Thyroid gland (tissue), 4 donors: ENCODE measurements around the gene ZDHHC17. TPM values are rescaled to one million over a fixed set of nuclear protein-coding genes. Genes with fewer than 3 reads are reported as not detected.

Experiments used
- DNase-seq, 2 donors: peaks; one replicate each; pipeline ENCODE4 v3.0.0-alpha.2; 2019
- H3K27ac ChIP-seq, 3 donors: fragments of 200-600 bp; sonication (generic); 1 replicate in 2 of 3; 2 replicates in 1 of 3; pipeline ENCODE4 v1.5.1; 2016 to 2019; ENCODE audit warnings: mild to moderate bottlenecking in 1 of 3, moderate library complexity in 1 of 3
- H3K27me3 ChIP-seq: fragments of 200-600 bp; sonication (generic); one replicate; pipeline ENCODE4 v1.5.1; 2019
- H3K36me3 ChIP-seq, 2 donors: fragments of 200-600 bp; sonication (generic); one replicate each; pipeline ENCODE4 v1.5.1; 2016 to 2019
- H3K4me1 ChIP-seq, 2 donors: fragments of 200-600 bp; sonication (generic); one replicate each; pipeline ENCODE4 v1.5.1; 2017 to 2019
- H3K4me3 ChIP-seq, 3 donors: fragments of 200-600 bp; sonication (generic); replicated peaks in 1 of 3; 1 replicate in 2 of 3; 2 replicates in 1 of 3; pipeline ENCODE4 v1.5.1; 2016; ENCODE audit warnings: mild to moderate bottlenecking in 1 of 3
- H3K9me3 ChIP-seq: fragments of 200-600 bp; sonication (generic); one replicate; pipeline ENCODE4 v1.5.1; 2017
- CTCF ChIP-seq, 6 experiments: fragments of 200-600 bp in 3 of 6; fragments of 450-650 bp in 3 of 6; sonication (generic) in 3 of 6; IDR thresholded peaks; one replicate each; pipeline ENCODE4 v1.5.1; 2016 to 2019; ENCODE audit warnings: antibody characterized with exemption in 6 of 6, mild to moderate bottlenecking in 2 of 6, inconsistent platforms in 1 of 6, moderate library complexity in 1 of 6
- POLR2A ChIP-seq, 2 donors: fragments of 450-650 bp; IDR thresholded peaks; one replicate each; pipeline ENCODE4 v1.6.1; 2017; ENCODE audit warnings: antibody characterized with exemption in 2 of 2, mild to moderate bottlenecking in 2 of 2, moderate library complexity in 1 of 2
- WGBS, 2 donors: methylation state at CpG; one replicate each; pipeline ENCODE4 v1.1.5; 2017; 5-methylcytosine and 5-hydroxymethylcytosine counted together
- intact Hi-C: fragments of 100-400 bp; cut with DNase I; formaldehyde crosslinking; loops from one replicate; pipeline ENCODE4 v1.15.1; 2023
- total RNA-seq, 4 donors: library from RNA; depleted of rRNA; stranded (reverse); fragments of >200 nt; gene quantifications; one replicate each; pipeline ENCODE4 v1.2.3, GENCODE V29; 2016

The ZDHHC17 gene
- total RNA-seq, 4 donors from 2014 or later: 30.8 to 120 (median 53.4) TPM

GRCh38 chr12:76798864-76799263 lies 34.9 kb downstream of the ZDHHC17 start:
- intact Hi-C loops: no loop called here
- Histone ChIP-seq H3K27me3 (no peaks in the 10 kb centered on the region), H3K4me3 (no peak overlapping the region), H3K4me1 (no peaks in the 10 kb centered on the region), H3K9me3 (no peaks in the 10 kb centered on the region), H3K36me3 (no peaks in the 10 kb centered on the region), H3K27ac (no peak overlapping the region)
- WGBS, 2 donors: 91 to 98% methylated on average over 4 of the region's 4 CpGs
- TF ChIP-seq CTCF (IDR thresholded peaks at IDR 0.05) (no peak), POLR2A (IDR thresholded peaks at IDR 0.05) (no peak)
- no peak for DNase-seq

- no peaks in the 10 kb centered on the region for H3K27me3 ChIP-seq
- no peaks in the 10 kb centered on the region for H3K4me1 ChIP-seq
- no peaks in the 10 kb centered on the region for H3K9me3 ChIP-seq
- no peaks in the 10 kb centered on the region for H3K36me3 ChIP-seq
- no peak overlapping the region for H3K4me3 ChIP-seq
- intact Hi-C loops: no loop called here
- WGBS, 2 donors: 99% methylated on average over 2 of the region's 2 CpGs
- DNase-seq: no peak
- TF ChIP-seq POLR2A (IDR thresholded peaks at IDR 0.05): no peak
- TF ChIP-seq CTCF (IDR thresholded peaks at IDR 0.05): no peak
- H3K27ac ChIP-seq: no peak overlapping the region
Measured at GRCh38 chr12:76799362-76799761, 35.4 kb downstream of the ZDHHC17 start.

GRCh38 chr12:76802060-76802459 lies 38.1 kb downstream of the ZDHHC17 start:
- Histone ChIP-seq H3K4me1 (no peaks in the 10 kb centered on the region), H3K9me3 (no peaks in the 10 kb centered on the region), H3K27ac (no peak overlapping the region), H3K27me3 (no peaks in the 10 kb centered on the region), H3K36me3 (peaks cover 6 to 12% of the 10 kb centered on the region in 2 donors), H3K4me3 (no peak overlapping the region)
- DNase-seq: no peak
- intact Hi-C loops: no loop called here
- TF ChIP-seq CTCF (IDR thresholded peaks at IDR 0.05) (no peak), POLR2A (IDR thresholded peaks at IDR 0.05) (no peak)
- 96 to 97% methylated on average over 3 of the region's 3 CpGs for WGBS, 2 donors

- Histone ChIP-seq H3K4me3 (no peak overlapping the region), H3K27ac (no peak overlapping the region), H3K9me3 (no peaks in the 10 kb centered on the region), H3K27me3 (no peaks in the 10 kb centered on the region), H3K4me1 (no peaks in the 10 kb centered on the region), H3K36me3 (peaks cover 6 to 12% of the 10 kb centered on the region in 2 donors)
- DNase-seq: no peak
- intact Hi-C loops: no loop called here
- 96 to 97% methylated on average over 8 of the region's 8 CpGs for WGBS, 2 donors
- no peak for TF ChIP-seq POLR2A (IDR thresholded peaks at IDR 0.05)
- no peak for TF ChIP-seq CTCF (IDR thresholded peaks at IDR 0.05)
Measured at GRCh38 chr12:76804435-76804976, 40.6 kb downstream of the ZDHHC17 start.

GRCh38 chr12:76810671-76811419 lies 46.9 kb downstream of the ZDHHC17 start:
- WGBS, 2 donors: 73% methylated on average over 6 of the region's 6 CpGs

More at GRCh38 chr12:76810671-76811419, 46.9 kb downstream of the ZDHHC17 start:
- no peaks in the 10 kb centered on the region for H3K9me3 ChIP-seq
- peaks cover 6 to 10% of the 10 kb centered on the region in 2 donors for H3K36me3 ChIP-seq
- TF ChIP-seq POLR2A (IDR thresholded peaks at IDR 0.05) (no peak), CTCF (IDR thresholded peaks at IDR 0.05) (no peak)
- intact Hi-C loops: no loop called here
- no peaks in the 10 kb centered on the region for H3K4me1 ChIP-seq
- H3K27me3 ChIP-seq: no peaks in the 10 kb centered on the region
- no peak overlapping the region for H3K27ac ChIP-seq
- DNase-seq: no peak
- H3K4me3 ChIP-seq: no peak overlapping the region
